Activated CD4-positive, alpha-beta T cell treated with anti-CD3 and anti-CD28 coated beads for 36 hours (primary cell): ENCODE measurements around the gene GIPC1. TPM values are rescaled to one million over a fixed set of nuclear protein-coding genes. Genes with fewer than 3 reads are reported as not detected.
"Not testable (repeated sequence)": the region's sequence is repeated elsewhere in the genome, so short reads cannot be mapped to it uniquely, and the experiment has no call there.

Source experiments
- ATAC-seq: fragments of 200-7000 bp; cut with Tn5 transposase; one replicate; pipeline ENCODE4 v1.10.0; 2021; ENCODE audit warnings: mild to moderate bottlenecking, moderate library complexity
- CTCF ChIA-PET: fragments of 350-600 bp; sonication (Branson Sonifier 250); formaldehyde crosslinking; loops from one replicate; lab custom pipeline; 2021; ENCODE audit warnings: antibody characterized with exemption; lab: Charles Lee
- POLR2A ChIA-PET: fragments of 350-600 bp; sonication (Branson Sonifier 250); formaldehyde crosslinking; loops from one replicate; lab custom pipeline; 2021; ENCODE audit warnings: antibody characterized with exemption, inconsistent platforms; lab: Charles Lee
- DNase-seq: peaks from one replicate; pipeline ENCODE4 v3.0.0-alpha.2; 2020
- H3K27ac Mint-ChIP-seq: one replicate; pipeline ENCODE4 v1.8.0; 2021; ENCODE audit warnings: mixed read lengths
- H3K27me3 Mint-ChIP-seq: one replicate; pipeline ENCODE4 v1.8.0; 2021; ENCODE audit warnings: mixed read lengths
- H3K36me3 Mint-ChIP-seq: one replicate; pipeline ENCODE4 v1.8.0; 2021; ENCODE audit warnings: low read depth, mixed read lengths
- H3K4me1 Mint-ChIP-seq: one replicate; pipeline ENCODE4 v1.8.0; 2021; ENCODE audit warnings: mixed read lengths
- H3K4me3 Mint-ChIP-seq: one replicate; pipeline ENCODE4 v1.8.0; 2021; ENCODE audit warnings: mild to moderate bottlenecking, moderate library complexity, mixed read lengths
- H3K9me3 Mint-ChIP-seq: one replicate; pipeline ENCODE4 v1.8.0; 2021; ENCODE audit warnings: low read depth, mixed read lengths
- intact Hi-C, 2 experiments: fragments of 100-400 bp; cut with DNase I in 1 of 2; cut with micrococcal nuclease in 1 of 2; formaldehyde crosslinking; loops; one replicate each; pipeline versions ENCODE4 v1.14.2 to v1.15.1; 2022 to 2024; cut with DNase I, micrococcal nuclease
- total RNA-seq, 2 experiments: library from RNA; stranded (reverse); gene quantifications; one replicate each; pipeline ENCODE4 v1.2.3, GENCODE V29; 2021

The GIPC1 gene
- 10 to 100 TPM; 19.3 to 25.7 TPM for total RNA-seq

- peak within 1 kb of the TSS; percentile 80 for H3K4me3 Mint-ChIP-seq
- intact Hi-C loops: loop anchor here in 1 of 2 experiments (1.0 kb wide), 2 partner anchors 22 to 33 kb away; partner anchors contain the start of genes DNAJB1 and TECR
- H3K9me3 Mint-ChIP-seq: no peaks in the 10 kb centered on the region
- H3K4me1 Mint-ChIP-seq: peaks cover 21% of the 10 kb centered on the region
- POLR2A ChIA-PET: interaction anchor here (0.6 to 1.2 kb wide), 2 partner anchors 21 to 360 kb away, joined by 3 read pairs; partner anchors contain the start of genes ASF1B and DNAJB1
- H3K27me3 Mint-ChIP-seq: no peaks in the 10 kb centered on the region
- peak; percentile 89 for DNase-seq
- CTCF ChIA-PET: interaction anchor here (0.6 to 3.4 kb wide), 10 partner anchors 9 to 360 kb away, joined by 3 to 10 read pairs (median 4); partner anchors contain the start of gene ASF1B
- peak within 1 kb of the TSS; percentile 74 for H3K27ac Mint-ChIP-seq
- ATAC-seq: peak; percentile 94
- peaks cover 3% of the 10 kb centered on the region for H3K36me3 Mint-ChIP-seq
These were observed at the start of gene GIPC1 for GRCh38 chr19:14496029-14496833. GIPC1 (minus strand) TSS chr19:14496127; CDS start chr19:14482976, 13,151 bp downstream.

GRCh38 chr19:14545716-14546082, 49.8 kb upstream of the GIPC1 start:
- CTCF ChIA-PET: interaction anchor here (0.8 to 3.1 kb wide), 2 partner anchors 11 to 12 kb away, joined by 4 to 18 read pairs; no protein-coding TSS in a partner anchor
- ATAC-seq (no peak), DNase-seq (no peak)
- Mint-ChIP-seq H3K9me3 (no peaks in the 10 kb centered on the region), H3K4me3 (no peak overlapping the region), H3K27me3 (no peaks in the 10 kb centered on the region), H3K4me1 (peaks cover 35% of the 10 kb centered on the region), H3K27ac (no peak overlapping the region), H3K36me3 (peaks cover 14% of the 10 kb centered on the region)
- intact Hi-C loops: no loop called here
- POLR2A ChIA-PET: no interaction called here

- no peak overlapping the region for H3K4me3 Mint-ChIP-seq
- no peaks in the 10 kb centered on the region for H3K27me3 Mint-ChIP-seq
- no peak for DNase-seq
- peaks cover 13% of the 10 kb centered on the region for H3K36me3 Mint-ChIP-seq
- ChIA-PET POLR2A (no interaction called here), CTCF (interaction anchor here (0.6 to 3.1 kb wide), 4 partner anchors 11 to 57 kb away, joined by 3 to 18 read pairs (median 4); no protein-coding TSS in a partner anchor)
- intact Hi-C loops: no loop called here
- no peaks in the 10 kb centered on the region for H3K9me3 Mint-ChIP-seq
- no peak for ATAC-seq
- H3K4me1 Mint-ChIP-seq: peaks cover 30% of the 10 kb centered on the region
- no peak overlapping the region for H3K27ac Mint-ChIP-seq
These were observed 49.2 kb upstream of the GIPC1 start for GRCh38 chr19:14544977-14545715.

GRCh38 chr19:14544047-14544446, 48.1 kb upstream of the GIPC1 start:
- ChIA-PET POLR2A (no interaction called here), CTCF (no interaction called here)
- ATAC-seq (peak; percentile 46), DNase-seq (no peak)
- intact Hi-C loops: no loop called here
- Mint-ChIP-seq H3K27me3 (no peaks in the 10 kb centered on the region), H3K36me3 (peaks cover 6% of the 10 kb centered on the region), H3K9me3 (no peaks in the 10 kb centered on the region), H3K27ac (no peak overlapping the region), H3K4me3 (no peak overlapping the region), H3K4me1 (peaks cover 32% of the 10 kb centered on the region)

GRCh38 chr19:14542711-14543328, 46.9 kb upstream of the GIPC1 start:
- CTCF ChIA-PET: interaction anchor here (0.7 kb wide), 1 partner anchor 154 kb away, joined by 3 read pairs; no protein-coding TSS in a partner anchor
- intact Hi-C loops: no loop called here
- peak; percentile 70 for ATAC-seq
- H3K27me3 Mint-ChIP-seq: no peaks in the 10 kb centered on the region
- POLR2A ChIA-PET: no interaction called here
- DNase-seq: no peak
- no peak overlapping the region for H3K4me3 Mint-ChIP-seq
- H3K9me3 Mint-ChIP-seq: no peaks in the 10 kb centered on the region
- H3K4me1 Mint-ChIP-seq: peaks cover 34% of the 10 kb centered on the region
- H3K27ac Mint-ChIP-seq: no peak overlapping the region
- H3K36me3 Mint-ChIP-seq: no peaks in the 10 kb centered on the region

- H3K36me3 Mint-ChIP-seq: not testable (repeated sequence)
These were observed 46.1 kb upstream of the GIPC1 start for GRCh38 chr19:14541979-14542378.

GRCh38 chr19:14540741-14541525, 45.0 kb upstream of the GIPC1 start:
- Mint-ChIP-seq H3K36me3 (no peaks in the 10 kb centered on the region), H3K9me3 (no peaks in the 10 kb centered on the region), H3K4me1 (peaks cover 45% of the 10 kb centered on the region), H3K27me3 (no peaks in the 10 kb centered on the region), H3K27ac (no peak overlapping the region), H3K4me3 (no peak overlapping the region)
- intact Hi-C loops: no loop called here
- DNase-seq (no peak), ATAC-seq (no peak)
- CTCF ChIA-PET: no interaction called here
- POLR2A ChIA-PET: no interaction called here

More at GRCh38 chr19:14541979-14542378, 46.1 kb upstream of the GIPC1 start:
- H3K27ac Mint-ChIP-seq, CTCF ChIA-PET, H3K27me3 Mint-ChIP-seq, ATAC-seq, POLR2A ChIA-PET, DNase-seq, intact Hi-C loops, H3K4me3 Mint-ChIP-seq, H3K9me3 Mint-ChIP-seq: not testable (repeated sequence)
- H3K4me1 Mint-ChIP-seq: peaks cover 41% of the 10 kb centered on the region

- Mint-ChIP-seq H3K4me3 (no peak overlapping the region), H3K36me3 (peaks cover 6% of the 10 kb centered on the region), H3K27me3 (no peaks in the 10 kb centered on the region), H3K27ac (no peak overlapping the region), H3K4me1 (peaks cover 47% of the 10 kb centered on the region), H3K9me3 (no peaks in the 10 kb centered on the region)
- ChIA-PET POLR2A (interaction anchor here (1.7 kb wide), 1 partner anchor 13 kb away, joined by 5 read pairs; no protein-coding TSS in a partner anchor), CTCF (interaction anchor here (0.6 to 2.1 kb wide), 3 partner anchors 13 to 33 kb away, joined by 3 to 9 read pairs (median 3); no protein-coding TSS in a partner anchor)
- ATAC-seq (peak; percentile 89), DNase-seq (peak; percentile 83)
- intact Hi-C loops: loop anchor here in 1 of 2 experiments (2.0 kb wide), 1 partner anchor 20 kb away; no protein-coding TSS in a partner anchor
These were observed 41.2 kb upstream of the GIPC1 start for GRCh38 chr19:14536926-14537692.

GRCh38 chr19:14533450-14533849, 37.5 kb upstream of the GIPC1 start:
- Mint-ChIP-seq H3K9me3 (no peaks in the 10 kb centered on the region), H3K4me1 (peaks cover 52% of the 10 kb centered on the region), H3K27ac (no peak overlapping the region), H3K4me3 (no peak overlapping the region), H3K27me3 (no peaks in the 10 kb centered on the region), H3K36me3 (peaks cover 7% of the 10 kb centered on the region)
- ChIA-PET POLR2A (no interaction called here), CTCF (interaction anchor here (0.6 to 0.9 kb wide), 3 partner anchors 15 to 199 kb away, joined by 3 read pairs; no protein-coding TSS in a partner anchor)
- intact Hi-C loops: no loop called here
- no peak for DNase-seq
- no peak for ATAC-seq

- DNase-seq: no peak
- H3K36me3 Mint-ChIP-seq: peaks cover 7% of the 10 kb centered on the region
- intact Hi-C loops: no loop called here
- H3K27me3 Mint-ChIP-seq: no peaks in the 10 kb centered on the region
- POLR2A ChIA-PET: interaction anchor here (1.7 kb wide), 1 partner anchor 12 kb away, joined by 8 read pairs; the partner anchor contains the start of gene DNAJB1
- CTCF ChIA-PET: interaction anchor here (0.7 kb wide), 1 partner anchor 372 kb away, joined by 4 read pairs; no protein-coding TSS in a partner anchor
- no peak for ATAC-seq
- H3K27ac Mint-ChIP-seq: peak overlapping the region; percentile 55
- H3K9me3 Mint-ChIP-seq: no peaks in the 10 kb centered on the region
- peak overlapping the region; percentile 83 for H3K4me3 Mint-ChIP-seq
- H3K4me1 Mint-ChIP-seq: peaks cover 39% of the 10 kb centered on the region
These were observed 34.6 kb upstream of the GIPC1 start for GRCh38 chr19:14530506-14530905.
